GM10248 (cell line): ENCODE results near the gene MPHOSPH6.
"Not testable (repeated sequence)": the region's sequence is repeated elsewhere in the genome, so short reads cannot be mapped to it uniquely, and the experiment has no call there.

Source experiments
- CTCF ChIA-PET: fragments of 300-600 bp; sonication (Branson Sonifier 250); formaldehyde crosslinking; extraction: SDS; loops from one replicate; lab custom pipeline; 2021; ENCODE audit warnings: antibody characterized with exemption; lab: Yijun Ruan, JAX
- POLR2A ChIA-PET: fragments of 350-650 bp; sonication (Branson Sonifier 250); formaldehyde crosslinking; extraction: SDS; loops from one replicate; lab custom pipeline; 2020; ENCODE audit warnings: antibody characterized with exemption; lab: Yijun Ruan, JAX
- DNase-seq: peaks from one replicate; pipeline ENCODE4 v3.0.0; 2012; ENCODE audit errors: extremely low spot score
- CTCF ChIP-seq: IDR thresholded peaks from 2 replicates; pipeline ENCODE4 v1.5.1; 2012; ENCODE audit warnings: mild to moderate bottlenecking, low read depth; ENCODE audit errors: extremely low read depth, missing control alignments, control extremely low read depth

Gene MPHOSPH6

GRCh38 chr16:82119405-82119804 lies 50.6 kb downstream of the MPHOSPH6 start:
- no peak for DNase-seq
- TF ChIP-seq CTCF, result no peak
- POLR2A ChIA-PET, result no interaction called here
- CTCF ChIA-PET, result no interaction called here

- DNase-seq, result no peak
- ChIA-PET POLR2A (no interaction called here), CTCF (no interaction called here)
Measured at GRCh38 chr16:82118749-82119148, 51.3 kb downstream of the MPHOSPH6 start.

GRCh38 chr16:82116535-82116934 lies 53.5 kb downstream of the MPHOSPH6 start:
- POLR2A ChIA-PET, result no interaction called here
- DNase-seq, result no peak
- TF ChIP-seq CTCF, result no peak
- CTCF ChIA-PET, result no interaction called here

More at GRCh38 chr16:82118749-82119148, 51.3 kb downstream of the MPHOSPH6 start:
- TF ChIP-seq CTCF, result no peak

- ChIA-PET POLR2A (no interaction called here), CTCF (no interaction called here)
- DNase-seq, result no peak
- TF ChIP-seq CTCF, result no peak
Measured at GRCh38 chr16:82113741-82114140, 56.3 kb downstream of the MPHOSPH6 start.

GRCh38 chr16:82111944-82112343 lies 58.1 kb downstream of the MPHOSPH6 start:
- ChIA-PET CTCF (no interaction called here), POLR2A (no interaction called here)
- no peak for DNase-seq
- TF ChIP-seq CTCF, result no peak

GRCh38 chr16:82109266-82109665 lies 60.8 kb downstream of the MPHOSPH6 start:
- CTCF ChIA-PET, POLR2A ChIA-PET, DNase-seq: not testable (repeated sequence)

- ChIA-PET CTCF (interaction anchor here (0.9 kb wide), 1 partner anchor 30 kb away, joined by 3 read pairs; no protein-coding TSS in a partner anchor), POLR2A (no interaction called here)
- no peak for DNase-seq
- TF ChIP-seq CTCF, result no peak
Measured at GRCh38 chr16:82108774-82109173, 61.2 kb downstream of the MPHOSPH6 start.
